Stimulated activated CD4-positive, alpha-beta T cell treated with anti-CD3 and anti-CD28 coated beads, Interleukin-4, amount 100 ng/mL, for 24 hours (primary cell): ENCODE measurements around the gene ADGRB2.
A peak's percentile ranks its signal among the peaks of the same experiment; 100 is the strongest.
"Not testable (repeated sequence)": the region's sequence is repeated elsewhere in the genome, so short reads cannot be mapped to it uniquely, and the experiment has no call there.

Experiments used
- DNase-seq: peaks from one replicate; pipeline ENCODE4 v3.0.0-alpha.2; 2020

ADGRB2 gene

DNA sequence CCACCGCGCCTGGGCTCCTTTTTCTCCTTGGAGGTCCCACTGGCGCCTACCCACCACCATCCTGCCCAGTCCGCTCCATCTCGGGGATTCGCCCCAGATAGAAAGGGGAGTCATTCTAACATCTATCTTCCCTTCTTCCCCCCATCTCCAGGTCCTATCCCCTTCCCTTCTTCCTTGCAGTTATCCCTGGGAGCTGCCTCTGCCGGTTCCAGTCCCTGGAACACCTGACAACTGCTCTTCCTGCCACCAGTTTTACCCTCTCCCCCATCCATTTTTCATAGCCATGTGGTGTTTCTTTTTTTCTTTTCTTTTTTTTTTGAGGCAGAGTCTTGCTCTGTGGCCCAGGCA, 48.3 kb downstream of the ADGRB2 start:
- DNase-seq, result no peak

DNA sequence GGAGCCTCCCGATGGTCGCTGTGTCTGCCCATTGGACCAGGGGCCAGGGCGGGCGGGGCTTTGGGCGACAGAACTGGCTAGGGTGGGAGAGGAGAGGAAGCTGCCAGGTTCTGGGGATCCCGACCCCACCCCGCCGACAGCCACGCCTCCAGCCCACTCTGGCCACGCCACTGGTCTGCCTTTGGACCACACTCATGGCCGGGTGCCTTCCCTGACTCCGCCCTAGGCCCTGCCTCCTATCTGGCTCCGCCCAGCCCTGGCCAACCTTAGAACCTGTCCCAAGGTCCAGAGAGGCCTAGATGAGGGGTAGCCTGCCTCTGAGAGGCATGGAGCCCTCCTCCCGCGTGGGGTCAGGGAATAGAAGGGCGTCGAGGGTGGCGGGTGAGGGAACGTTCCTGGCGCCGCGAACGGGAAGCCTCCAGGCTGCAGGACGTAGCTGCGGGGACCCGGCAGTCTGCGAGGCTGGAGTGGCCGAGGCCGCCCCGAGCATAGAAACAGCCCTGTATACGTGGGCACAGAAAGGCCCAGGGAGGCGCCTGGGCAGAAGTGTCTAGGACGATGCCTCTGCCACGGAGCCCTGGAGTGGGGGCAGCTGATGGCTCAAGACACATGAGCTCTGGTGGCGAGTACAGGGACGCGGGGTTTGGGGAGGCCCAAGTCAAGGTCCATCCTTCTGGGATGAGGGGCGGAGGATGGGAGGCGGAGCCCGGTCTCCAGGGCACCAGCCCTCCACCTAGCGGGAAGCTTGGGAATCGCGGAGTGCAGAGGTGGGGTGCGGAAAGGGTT, 48.9 kb downstream of the ADGRB2 start:
- peak; percentile 41 for DNase-seq

DNA sequence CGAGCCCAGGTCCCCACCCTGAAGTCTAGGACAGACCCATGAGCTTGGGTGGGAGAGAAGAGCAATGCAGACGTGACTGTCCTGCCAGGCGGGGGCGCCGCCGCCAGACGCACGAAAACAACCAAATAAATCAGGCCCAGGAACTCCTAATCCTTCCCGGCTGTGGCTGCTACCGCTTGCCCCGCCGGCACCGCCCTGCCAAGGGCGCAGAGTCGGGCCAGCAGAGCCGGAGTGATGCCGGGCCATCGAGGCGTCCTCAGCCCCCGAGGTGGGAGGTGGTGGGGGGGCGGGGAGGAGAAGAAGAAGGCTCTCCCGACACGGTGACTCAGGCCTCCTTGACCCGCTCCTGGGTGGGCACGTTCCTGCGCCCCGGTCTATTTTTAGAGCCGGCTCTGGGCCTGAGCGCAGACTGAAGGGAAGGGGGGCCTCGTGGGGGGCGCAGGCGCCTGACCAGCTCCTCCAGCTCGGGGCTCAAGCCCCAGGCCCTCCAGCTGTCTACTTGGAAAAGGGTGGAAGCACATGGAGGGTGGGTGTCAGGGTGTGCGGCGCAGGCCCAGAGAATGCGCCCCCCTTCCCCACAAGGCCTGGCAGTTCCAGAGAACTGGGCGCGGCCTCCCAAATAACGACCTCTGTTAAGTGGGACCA, 49.6 kb downstream of the ADGRB2 start:
- peak; percentile 8 for DNase-seq

DNA sequence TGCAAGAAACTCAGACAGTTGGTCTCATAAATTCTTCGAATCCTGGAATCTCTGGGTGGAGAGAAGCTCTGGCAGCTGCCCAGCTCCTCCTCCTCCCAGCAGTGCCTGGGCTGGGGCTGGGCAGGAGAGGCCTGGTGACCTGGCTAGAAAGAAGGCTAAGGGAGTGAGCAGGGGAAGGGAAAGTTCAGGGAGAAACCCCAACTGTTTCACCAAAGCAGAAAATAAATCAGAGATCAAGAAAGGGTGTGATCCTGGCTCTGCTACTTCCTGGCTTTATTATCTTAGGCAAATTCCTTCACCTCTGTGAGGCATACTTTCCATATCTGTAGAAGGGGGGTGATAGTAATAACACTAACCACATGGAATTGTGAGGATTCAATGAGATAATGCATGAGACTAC, 51.5 kb downstream of the ADGRB2 start:
- no peak for DNase-seq

DNA sequence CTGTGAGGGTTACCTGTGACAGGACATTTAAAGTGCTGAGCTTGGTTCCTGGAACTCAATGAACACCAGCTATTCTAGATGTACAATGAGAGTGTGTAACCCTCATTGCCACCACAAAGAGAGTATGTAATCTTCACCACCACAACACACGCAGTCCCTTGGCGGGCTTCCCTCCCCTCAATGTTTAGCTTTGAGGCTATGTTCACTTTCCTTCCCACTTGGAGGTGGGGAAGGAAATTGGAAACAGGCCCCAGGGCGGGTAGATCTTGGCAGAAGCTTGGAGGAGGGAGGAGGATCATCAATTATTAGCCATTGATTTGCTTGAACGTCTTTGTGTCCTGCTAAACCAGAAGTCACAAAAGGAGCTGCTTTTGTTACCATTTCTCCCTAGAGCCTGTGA, 52.1 kb downstream of the ADGRB2 start:
- no peak for DNase-seq

DNA sequence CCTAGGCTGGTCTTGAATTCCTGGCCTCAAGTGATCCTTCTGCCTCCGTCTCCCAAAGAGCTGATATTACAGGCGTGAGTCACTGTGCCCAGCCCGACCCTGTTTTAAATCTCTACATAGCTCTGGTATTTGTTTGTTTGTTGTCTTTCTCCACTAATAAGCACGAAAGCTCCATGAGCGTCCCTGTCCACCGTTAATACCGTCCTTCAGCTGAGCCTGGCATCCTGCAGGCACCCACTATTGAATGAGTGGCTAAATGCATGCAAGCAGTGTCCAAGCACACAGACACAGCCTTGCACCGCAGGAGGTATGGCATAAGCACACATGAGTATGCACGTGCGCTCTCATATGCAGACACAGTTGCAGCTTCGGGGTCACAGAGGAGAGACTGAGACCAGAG, 55.8 kb downstream of the ADGRB2 start:
- no peak for DNase-seq

DNA sequence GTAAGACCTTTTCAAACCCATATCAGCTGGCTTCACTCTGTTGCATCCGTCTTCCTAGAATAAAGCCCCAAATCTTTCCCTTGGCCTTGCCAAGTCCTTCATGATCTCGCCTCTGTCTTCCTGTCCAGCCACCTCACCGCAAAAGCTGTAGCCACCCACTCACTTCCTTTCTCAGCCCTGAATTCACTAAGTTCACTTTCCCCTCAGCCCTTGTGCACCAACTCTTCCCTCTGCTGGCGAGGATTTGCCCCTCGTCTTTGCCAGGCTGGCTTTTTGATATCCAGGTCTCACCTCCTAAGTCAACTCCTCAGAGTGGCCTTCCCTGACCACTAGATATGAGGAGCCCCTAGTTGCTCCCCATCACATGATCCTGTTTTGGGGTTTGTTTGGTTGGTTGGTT, 56.4 kb downstream of the ADGRB2 start:
- no peak for DNase-seq

DNA sequence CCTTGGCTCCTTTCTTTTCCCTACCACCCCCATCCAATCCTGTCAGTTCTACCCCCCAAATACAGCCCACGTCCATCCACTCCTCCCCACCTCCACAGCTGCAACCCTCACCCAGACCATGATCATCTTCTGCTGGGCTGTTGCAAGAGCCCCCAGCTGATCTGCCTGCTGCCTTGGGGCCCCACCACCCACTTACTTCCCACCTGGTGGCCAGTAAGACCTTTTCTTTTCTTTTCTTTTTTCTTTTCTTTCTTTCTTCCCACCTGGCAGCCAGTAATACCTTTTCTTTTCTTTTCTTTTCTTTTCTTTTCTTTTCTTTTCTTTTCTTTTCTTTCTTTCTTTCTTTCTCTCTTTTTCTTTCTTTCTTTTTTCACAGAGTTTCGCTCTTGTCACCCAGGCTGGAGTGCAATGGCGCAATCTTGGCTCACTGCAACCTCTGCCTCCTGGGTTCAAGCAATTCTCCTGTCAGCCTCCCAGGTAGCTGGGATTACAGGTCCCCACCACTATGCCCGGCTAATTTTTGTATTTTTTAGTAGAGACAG, 57.0 kb downstream of the ADGRB2 start:
- not testable (repeated sequence) for DNase-seq

DNA sequence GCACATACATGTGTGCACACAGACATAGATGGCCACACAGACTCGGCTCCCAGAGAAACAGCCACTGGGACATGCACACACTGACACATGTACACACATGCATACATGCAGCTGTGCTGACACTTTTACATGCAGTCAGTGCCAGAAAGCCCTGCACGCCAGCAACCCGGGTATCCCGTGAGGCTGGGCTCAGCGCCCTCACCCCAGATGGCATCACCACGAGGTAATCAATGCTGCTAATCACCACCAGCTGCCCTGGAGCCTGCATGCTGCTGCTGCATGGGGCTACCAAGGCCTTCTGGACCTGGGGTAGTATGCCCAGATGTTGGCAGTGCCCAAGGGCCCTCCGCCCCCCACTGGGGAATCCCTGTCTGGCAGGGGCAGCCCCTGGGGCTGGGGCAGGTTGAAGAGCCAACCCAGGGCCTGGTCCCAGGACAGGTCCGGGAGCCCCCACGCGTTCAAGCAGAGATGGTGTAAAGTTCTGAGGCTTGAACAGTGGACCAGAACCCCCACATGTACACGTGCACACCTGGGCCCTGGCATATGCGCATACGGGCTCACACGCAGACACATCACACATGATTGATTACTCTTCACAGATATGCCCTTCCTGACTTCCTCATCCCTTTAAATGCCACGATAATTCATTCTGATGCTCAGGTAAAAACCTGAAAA, 57.6 kb downstream of the ADGRB2 start:
- no peak for DNase-seq

DNA sequence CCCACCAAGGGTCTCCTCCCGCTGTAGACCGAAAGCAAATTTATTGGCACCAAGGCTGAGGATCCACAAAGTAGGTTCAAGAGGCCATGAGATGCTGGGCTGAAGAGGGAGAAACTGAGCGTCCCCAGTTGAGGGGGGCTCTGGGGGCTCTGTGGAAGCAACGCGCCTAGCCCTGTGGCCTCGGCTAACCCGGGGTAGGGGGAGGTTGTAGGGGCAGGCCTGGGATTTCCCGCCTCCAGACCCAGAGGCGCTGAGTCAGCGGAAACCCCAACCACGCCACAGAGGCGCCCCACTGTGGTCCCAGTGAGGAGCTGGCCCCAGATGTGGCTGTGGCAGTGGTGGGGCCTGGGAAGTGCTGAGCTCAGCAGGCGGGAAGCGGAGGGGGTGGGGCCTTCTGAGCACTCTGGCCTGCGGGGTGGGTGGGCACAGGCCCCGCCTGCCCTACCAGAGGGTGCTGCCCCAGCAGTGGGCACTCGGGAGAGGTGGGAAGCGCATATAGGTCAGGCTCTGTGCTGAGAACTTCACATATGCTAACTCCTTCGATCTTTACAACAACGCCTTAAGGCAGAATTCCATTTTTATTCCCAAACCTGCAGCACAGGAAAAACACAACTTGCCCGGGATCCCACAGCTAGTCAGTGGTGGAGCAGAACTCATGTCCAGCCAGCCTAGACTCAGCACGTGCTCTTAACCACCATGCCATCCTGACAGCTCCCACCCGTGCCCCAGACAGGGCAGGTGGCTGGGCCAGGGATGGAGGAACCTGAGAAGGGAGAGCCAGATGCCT, 58.9 kb downstream of the ADGRB2 start:
- DNase-seq, result peak; percentile 64

DNA sequence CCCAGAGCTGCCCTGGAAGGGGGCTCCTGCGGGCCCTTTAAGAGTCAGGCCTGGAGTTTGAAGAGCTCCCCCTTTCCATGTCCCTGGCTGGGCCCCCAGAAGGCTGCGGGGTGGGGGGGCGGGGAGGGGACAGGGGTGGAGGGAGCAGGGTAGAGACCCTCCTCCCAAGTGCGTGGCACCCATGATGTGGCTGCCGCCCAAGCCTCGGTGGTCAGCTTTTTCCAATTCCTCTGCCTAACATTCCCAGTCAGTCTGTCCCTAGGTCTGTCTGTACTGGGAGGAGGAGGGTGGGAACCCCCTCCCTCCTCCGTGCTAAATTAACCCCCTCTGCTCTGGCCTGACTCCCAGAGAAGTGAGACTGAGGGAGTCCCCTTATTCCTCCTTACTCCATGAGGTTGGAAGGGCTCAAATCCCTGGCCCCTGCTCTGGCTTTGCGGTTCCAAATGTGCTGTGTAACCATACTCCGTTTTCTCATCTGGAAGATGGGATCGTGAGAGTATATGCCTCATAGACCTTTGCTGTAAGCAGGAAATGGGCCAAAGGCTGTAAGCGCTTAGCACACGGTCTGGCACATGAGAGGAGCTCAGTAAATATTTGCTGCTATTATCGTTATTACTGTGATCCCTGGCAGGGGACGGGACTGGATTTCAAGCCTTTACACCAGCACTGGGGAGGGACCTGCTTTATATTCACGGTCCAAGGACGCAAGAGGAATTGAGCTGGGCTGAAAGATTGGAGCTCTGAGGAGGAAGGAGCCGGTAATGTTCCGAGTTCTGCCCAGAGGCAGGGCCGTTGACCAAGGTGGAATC, 59.7 kb downstream of the ADGRB2 start:
- no peak for DNase-seq

DNA sequence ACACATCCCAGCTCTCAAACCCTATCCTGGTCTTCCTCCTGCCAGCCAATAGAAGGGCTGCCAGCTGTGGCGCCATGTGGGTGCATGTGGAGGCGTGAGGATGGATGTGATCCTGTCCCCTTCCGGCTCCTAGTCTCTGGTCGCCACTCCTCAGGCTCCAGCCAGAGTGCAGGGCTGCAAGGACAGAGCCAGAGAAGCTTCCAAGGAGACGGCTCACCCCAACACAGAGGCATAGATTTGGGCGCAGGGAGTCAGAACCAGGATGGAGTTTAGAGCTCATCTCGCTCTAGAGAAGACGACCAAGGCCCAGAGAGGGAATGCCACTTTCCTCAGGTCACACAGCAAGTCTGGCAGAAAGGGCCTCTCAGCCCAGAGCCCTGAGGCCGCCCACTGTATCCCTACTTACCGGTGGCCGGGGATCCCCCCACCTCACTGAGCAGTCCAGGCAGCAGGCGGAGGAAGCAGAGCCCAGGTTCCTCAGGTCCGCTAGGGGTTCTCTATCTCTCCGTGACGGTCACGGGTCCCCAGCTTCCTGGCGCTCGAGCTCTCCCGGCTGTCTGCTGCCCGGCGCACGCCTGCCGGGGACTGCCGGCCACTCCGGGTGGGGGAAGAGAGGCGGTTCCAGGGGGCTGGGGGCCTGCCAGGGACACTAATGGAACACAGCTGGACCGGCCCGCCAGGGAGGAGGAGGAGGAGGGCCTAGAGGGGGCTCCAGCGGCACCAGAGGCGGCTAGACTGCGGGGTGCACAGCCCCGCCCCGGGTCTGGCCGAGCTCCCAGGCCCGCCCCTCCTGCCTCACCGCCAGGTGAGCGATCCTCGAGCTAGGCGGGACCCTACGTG, 60.5 kb downstream of the ADGRB2 start, which contains the start of gene COL16A1:
Gene COL16A1, minus strand, starts transcription at position 587 of the 840 bp plus-strand sequence. CDS start 1,824 bp downstream, outside the sequence.
- DNase-seq, result no peak

DNA sequence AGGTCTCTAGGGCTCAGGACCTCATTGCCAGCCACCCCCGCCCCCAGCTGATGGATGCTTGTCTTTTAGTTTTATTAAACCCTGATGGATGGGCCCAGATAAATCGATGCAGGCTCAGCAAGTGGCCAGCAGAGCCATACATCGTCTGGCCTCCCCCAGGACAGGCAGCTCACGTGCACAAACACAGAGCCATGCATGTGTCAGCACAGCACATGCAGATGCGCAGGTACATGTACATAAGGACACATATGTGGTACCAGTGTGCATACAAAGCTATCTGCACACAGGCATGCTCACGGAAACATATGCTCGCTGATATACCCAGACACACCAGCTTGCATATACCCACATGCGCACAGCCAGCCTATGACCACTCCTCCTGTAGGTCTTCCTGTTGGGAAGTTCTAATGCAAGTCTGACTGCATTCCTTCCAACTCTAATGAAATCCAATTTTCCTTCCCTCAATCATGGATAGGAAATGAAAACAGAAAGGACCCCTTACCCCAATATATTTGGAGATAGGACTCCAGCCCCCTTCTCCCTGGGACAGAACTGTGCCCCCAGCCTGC, 61.2 kb downstream of the ADGRB2 start:
- no peak for DNase-seq

DNA sequence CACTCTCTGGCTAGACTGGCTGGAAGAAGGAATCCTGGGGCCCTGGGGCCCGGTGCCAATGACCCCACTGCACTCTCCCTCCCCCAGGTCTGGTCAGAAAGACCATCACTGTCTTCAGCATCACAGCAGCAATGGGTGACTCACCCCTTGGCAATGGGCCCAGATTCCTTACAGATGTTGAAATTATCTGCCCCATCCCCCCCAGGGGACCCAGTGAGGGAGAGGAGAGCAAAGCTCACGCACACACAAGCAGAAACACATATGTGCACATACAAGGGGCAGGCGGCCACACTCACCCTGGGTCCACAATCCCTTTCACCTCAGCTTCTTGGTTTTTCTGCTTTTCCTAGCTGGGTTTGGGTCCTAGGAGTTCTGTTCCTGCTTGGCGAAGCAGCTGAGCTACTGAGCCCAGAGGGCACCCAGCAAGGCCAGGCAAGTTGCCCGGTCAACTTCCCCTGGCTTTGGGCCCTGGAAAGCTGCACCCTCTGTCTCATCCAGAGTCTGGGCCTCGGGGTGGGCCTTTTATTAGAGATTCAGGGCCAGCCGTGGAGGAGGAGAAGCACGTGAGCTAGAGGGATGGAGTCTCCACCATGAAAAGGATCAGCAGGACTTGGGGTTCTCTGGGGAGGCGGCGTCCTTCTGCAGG, 62.9 kb downstream of the ADGRB2 start:
- peak; percentile 19 for DNase-seq

DNA sequence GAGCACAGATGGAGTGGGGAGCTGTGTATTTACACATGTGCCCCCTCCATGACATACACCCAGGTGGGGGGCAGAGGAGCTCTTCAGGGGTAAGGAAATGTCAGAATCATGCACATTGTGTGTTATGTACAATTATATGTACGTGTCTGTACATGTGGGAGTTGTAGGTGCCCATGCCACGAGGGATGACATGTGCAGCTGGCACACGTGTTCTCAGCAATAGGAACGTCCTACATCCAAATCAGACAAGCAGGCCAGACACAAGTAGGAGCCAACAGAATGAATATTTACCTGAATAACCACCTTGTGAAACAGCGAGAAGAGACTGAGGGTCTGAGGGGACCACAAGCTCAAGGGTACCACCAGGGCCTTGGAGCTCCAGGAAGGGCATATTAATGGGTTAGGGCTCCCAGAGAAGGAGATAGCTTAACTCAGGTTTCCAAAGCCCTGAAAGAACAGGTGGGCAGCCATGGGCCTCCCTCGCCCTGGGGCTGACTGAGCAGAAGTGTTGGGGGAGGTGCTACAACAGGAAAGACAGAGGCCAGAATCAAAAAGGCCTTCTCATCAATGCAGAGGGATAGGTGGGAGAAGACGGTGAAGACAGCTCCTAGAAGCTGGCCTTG, 63.6 kb downstream of the ADGRB2 start:
- no peak for DNase-seq

DNA sequence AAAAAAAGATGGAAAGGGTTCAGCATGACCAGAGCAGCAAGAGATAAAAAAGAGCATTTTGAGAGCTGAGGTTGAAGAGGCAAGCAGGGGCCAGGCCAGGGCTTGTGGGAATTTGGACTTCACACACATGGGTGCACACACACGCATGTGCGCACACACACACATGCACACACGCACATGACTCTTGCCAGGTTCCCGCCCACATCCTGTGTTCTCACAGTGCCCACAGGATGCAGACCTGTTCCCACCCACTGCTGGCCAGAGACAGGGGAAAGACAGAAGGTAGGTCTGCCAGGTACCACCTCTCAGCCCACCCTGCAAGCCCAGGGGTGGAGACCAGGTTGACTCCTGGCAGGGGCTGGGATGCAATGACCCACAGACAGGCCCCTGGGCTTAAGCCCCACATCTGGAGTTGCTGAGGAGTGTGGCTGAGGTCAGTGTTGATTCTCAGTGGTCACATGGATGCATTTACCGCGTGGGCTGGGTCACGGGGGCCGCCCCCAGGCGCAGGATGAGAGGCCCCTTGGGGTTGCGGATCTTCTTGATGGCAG, 64.7 kb downstream of the ADGRB2 start:
- DNase-seq, result peak; percentile 10

DNA sequence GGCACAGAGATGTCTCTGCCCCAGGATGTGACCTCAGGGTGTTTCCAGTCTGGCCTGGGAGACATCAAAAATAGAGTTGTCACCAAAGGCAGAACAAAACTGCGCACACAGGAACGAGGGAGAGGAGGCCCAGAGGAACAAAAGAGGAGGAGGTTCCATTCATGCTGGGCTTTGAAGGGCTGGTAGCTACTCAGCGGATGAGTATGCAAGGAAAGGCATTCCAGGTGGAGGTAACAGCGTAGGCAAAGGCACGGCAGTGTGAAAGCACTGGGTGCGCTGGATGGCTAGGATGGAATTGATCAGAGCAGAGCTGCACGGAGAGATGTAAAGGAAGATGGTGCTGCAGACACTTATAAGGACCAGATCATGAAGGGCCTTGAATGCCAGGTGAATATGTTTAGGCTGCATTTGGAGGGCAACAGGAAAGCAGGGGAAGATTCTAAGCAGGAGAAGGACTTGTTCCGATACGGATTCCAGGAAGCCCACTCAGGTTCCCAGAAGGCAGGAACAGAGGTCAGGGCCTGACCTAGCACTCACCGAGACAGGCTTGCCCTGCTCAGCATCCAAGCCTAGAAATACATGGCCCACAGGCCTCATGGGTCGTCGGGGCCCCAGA, 66.7 kb downstream of the ADGRB2 start:
- DNase-seq, result no peak

DNA sequence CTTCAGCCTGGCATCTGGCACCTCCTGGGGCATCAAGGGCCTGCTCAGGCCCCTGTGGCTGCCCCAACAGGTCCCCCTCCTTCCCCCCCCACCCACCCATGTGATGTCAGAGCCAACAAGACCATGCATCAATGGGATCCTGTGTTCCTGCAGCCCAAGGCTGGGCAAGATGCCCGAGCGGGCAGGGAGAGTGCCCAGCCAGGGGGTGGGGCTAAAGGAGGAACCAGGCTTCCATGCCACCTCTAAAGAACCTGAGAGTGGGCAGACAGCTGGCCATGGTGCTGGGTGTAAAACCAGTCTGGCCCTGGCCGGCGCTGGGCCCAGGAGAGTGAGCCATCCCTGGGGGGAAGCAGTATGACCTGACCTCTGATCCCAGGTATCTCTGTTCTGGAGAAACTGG, 67.9 kb downstream of the ADGRB2 start:
- DNase-seq, result no peak

DNA sequence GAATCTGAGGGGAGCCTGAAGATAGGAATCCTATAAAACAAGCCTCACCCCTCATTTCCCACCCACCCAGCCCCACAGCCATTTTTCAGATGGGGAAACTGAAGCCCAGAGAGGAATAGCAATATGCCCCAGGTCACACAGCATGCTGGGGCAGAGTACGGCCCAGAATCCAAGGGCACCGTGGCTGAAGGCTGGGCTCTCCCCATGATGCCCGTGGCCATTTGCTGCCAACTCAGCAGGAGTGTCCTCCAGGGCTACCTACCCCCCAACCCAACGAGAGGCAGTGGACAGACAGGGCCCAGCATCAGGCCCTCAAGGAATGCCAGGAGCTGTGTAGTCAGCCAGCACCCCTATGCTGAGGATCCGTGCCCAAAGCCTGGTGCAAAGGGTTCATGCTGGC, 68.8 kb downstream of the ADGRB2 start:
- DNase-seq, result no peak
